K562 (cell line): ENCODE results near the gene FZD4. TPM values are rescaled to one million over a fixed set of nuclear protein-coding genes. Genes with fewer than 3 reads are reported as not detected.

Source experiments
- ATAC-seq: fragments of 200-7000 bp; cut with Tn5 transposase; 3 replicates; pipeline ENCODE4 v1.9.1; 2020; ENCODE audit warnings: moderate library complexity
- BruUV-seq: library from RNA; stranded (reverse); fragments of 400-500 nt; replicated peaks from 2 replicates; lab custom pipeline; 2021; lab: Mats Ljungman, UMichigan
- CTCF ChIA-PET: fragments of 300-600 bp; formaldehyde crosslinking; extraction: SDS; loops from one replicate; lab custom pipeline; 2021; ENCODE audit warnings: low intra/inter-chr PET ratio; lab: Yijun Ruan, JAX
- POLR2A ChIA-PET: fragments of 300-600, 350-650 bp; sonication (Branson Sonifier 250); formaldehyde crosslinking; extraction: SDS; loops from one replicate; lab custom pipeline; 2021; ENCODE audit warnings: antibody characterized with exemption, inconsistent platforms; lab: Yijun Ruan, JAX
- DNase-seq, 4 experiments: peaks; one replicate each; pipeline versions ENCODE4 v3.0.0 to v3.0.0-alpha.2; 2011 to 2018; ENCODE audit warnings: low spot score in 3 of 4, mixed read lengths in 3 of 4; ENCODE audit errors: extremely low read depth in 1 of 4
- FAIRE-seq: peaks from 2 replicates; lab custom pipeline; 2011; peaks lifted over from hg19 to GRCh38; lab: Jason Lieb, UNC
- H2AFZ ChIP-seq: 2 replicates; pipeline ENCODE4 v1.6.0; 2011; ENCODE audit warnings: low read depth, low read length, control low read depth, inconsistent platforms
- H3K27ac ChIP-seq: fragments of 200-600 bp; 3 replicates; pipeline ENCODE4 v1.8.0; 2011; ENCODE audit warnings: low read depth, mild to moderate bottlenecking, control low read depth, inconsistent platforms, low read length, moderate library complexity, mixed read lengths; ENCODE audit errors: extremely low read depth
- H3K27me3 ChIP-seq, 2 experiments: fragments of 300-600 bp in 1 of 2; 2 replicates in 1 of 2; 3 replicates in 1 of 2; pipeline versions ENCODE4 v1.6.0 to v1.8.0; 2011; ENCODE audit warnings: inconsistent platforms in 2 of 2, low read length in 2 of 2, mild to moderate bottlenecking in 1 of 2, mixed read lengths in 1 of 2, moderate library complexity in 1 of 2; ENCODE audit not compliant: control insufficient read depth in 2 of 2, insufficient read depth in 2 of 2
- H3K36me3 ChIP-seq: fragments of 300-600 bp; 3 replicates; pipeline ENCODE4 v1.8.0; 2011; ENCODE audit warnings: mild to moderate bottlenecking, low read length, inconsistent platforms; ENCODE audit not compliant: control insufficient read depth, insufficient read depth
- H3K4me1 ChIP-seq, 2 experiments: fragments of 200-600 bp in 1 of 2; replicated peaks in 1 of 2; 2 replicates in 1 of 2; 3 replicates in 1 of 2; pipeline versions ENCODE4 v1.5.1 to v1.8.0; 2011; ENCODE audit warnings: inconsistent platforms in 2 of 2, low read length in 2 of 2, mild to moderate bottlenecking in 1 of 2, mixed read lengths in 1 of 2, moderate library complexity in 1 of 2; ENCODE audit not compliant: control insufficient read depth in 2 of 2, insufficient read depth in 2 of 2
- H3K4me2 ChIP-seq: 2 replicates; pipeline ENCODE4 v1.6.1; 2011; ENCODE audit warnings: low read length, control low read depth, inconsistent platforms, mixed read lengths; ENCODE audit not compliant: insufficient read depth
- H3K4me3 ChIP-seq: fragments of 200-600 bp; sonication (generic), shearing (Covaris generic); 2 replicates; pipeline ENCODE4 v1.5.1; 2016; ENCODE audit warnings: control low read depth, inconsistent platforms
- H3K79me2 ChIP-seq: fragments of 200-600 bp; 3 replicates; pipeline ENCODE4 v1.8.0; 2011; ENCODE audit warnings: low read length, inconsistent platforms; ENCODE audit not compliant: control insufficient read depth, insufficient read depth
- H3K9ac ChIP-seq, 2 experiments: 2 replicates each; pipeline versions ENCODE4 v1.6.0 to v1.6.1; 2011; ENCODE audit warnings: low read depth in 2 of 2, low read length in 2 of 2, control low read depth in 1 of 2, inconsistent platforms in 1 of 2, mild to moderate bottlenecking in 1 of 2, mixed read lengths in 1 of 2; ENCODE audit not compliant: insufficient read depth in 1 of 2
- H3K9me1 ChIP-seq: one replicate; pipeline ENCODE4 v1.6.0; 2011; ENCODE audit warnings: inconsistent platforms, mild to moderate bottlenecking, low read length, moderate library complexity; ENCODE audit not compliant: control insufficient read depth, insufficient read depth
- H3K9me3 ChIP-seq: replicated peaks from 2 replicates; pipeline ENCODE4 v1.5.1; 2011; ENCODE audit warnings: low read depth, low read length, inconsistent platforms; ENCODE audit not compliant: control insufficient read depth, insufficient read depth
- H4K20me1 ChIP-seq: replicated peaks from 2 replicates; pipeline ENCODE4 v1.6.1; 2011; ENCODE audit warnings: low read length, inconsistent platforms, mixed read lengths; ENCODE audit not compliant: control insufficient read depth, insufficient read depth
- GABPA ChIP-seq: fragments of 200-800 bp; sonication (Bioruptor generic); conservative IDR thresholded peaks from 2 replicates; pipeline ENCODE4 v1.6.1; 2016; ENCODE audit warnings: low read depth, missing genetic modification characterization, missing compliant biosample characterization
- GATAD2B ChIP-seq: fragments of 450-650 bp; IDR thresholded peaks from 2 replicates; pipeline ENCODE4 v1.6.1; 2017; ENCODE audit warnings: mild to moderate bottlenecking, borderline replicate concordance
- L3MBTL2 ChIP-seq: fragments of 450-650 bp; IDR thresholded peaks from 2 replicates; pipeline ENCODE4 v1.6.1; 2016; ENCODE audit warnings: mild to moderate bottlenecking, moderate library complexity
- NCOA2 ChIP-seq, 2 experiments: fragments of 450-650 bp; IDR thresholded peaks; 2 replicates each; pipeline ENCODE4 v1.6.1; 2018; ENCODE audit warnings: mild to moderate bottlenecking in 2 of 2, moderate library complexity in 1 of 2; ENCODE audit not compliant: partially characterized antibody in 2 of 2
- NFRKB ChIP-seq: fragments of 450-650 bp; IDR thresholded peaks from 2 replicates; pipeline ENCODE4 v1.6.1; 2016; ENCODE audit warnings: low read depth
- PURB ChIP-seq: sonication (generic); formaldehyde crosslinking; IDR thresholded peaks from 2 replicates; pipeline ENCODE4 v1.9.0; 2021; ENCODE audit warnings: low read depth, mild to moderate bottlenecking, missing genetic modification reagents
- RBFOX2 ChIP-seq: fragments of 200-400 bp; formaldehyde crosslinking; IDR thresholded peaks from 2 replicates; pipeline ENCODE4 v1.6.1; 2017; ENCODE audit warnings: low read depth, mild to moderate bottlenecking, low read length, moderate library complexity
- U2AF1 ChIP-seq: fragments of 200-400 bp; formaldehyde crosslinking; optimal IDR thresholded peaks from 2 replicates; pipeline ENCODE3; 2017; ENCODE audit warnings: mild to moderate bottlenecking, low read depth, low read length, moderate library complexity
- ZBTB8A ChIP-seq: fragments of 450-650 bp; IDR thresholded peaks from 2 replicates; pipeline ENCODE4 v1.6.1; 2018; ENCODE audit warnings: mild to moderate bottlenecking, moderate library complexity; ENCODE audit not compliant: partially characterized antibody
- ZNF395 ChIP-seq: fragments of 200-800 bp; sonication (Bioruptor generic); IDR thresholded peaks from 2 replicates; pipeline ENCODE4 v1.6.1; 2017; ENCODE audit warnings: missing genetic modification characterization, missing compliant biosample characterization
- WGBS: fragments of 100-300 bp; shearing (Covaris generic); methylation state at CpG from one replicate; pipeline ENCODE4 v1.1.6; 2016; ENCODE audit warnings: low coverage, mixed read lengths; ENCODE audit not compliant: insufficient coverage; ENCODE audit errors: missing lambda C conversion rate; 5-methylcytosine and 5-hydroxymethylcytosine counted together
- in situ Hi-C: fragments of 300-500 bp; cut with MboI; formaldehyde crosslinking; loops from 4 replicates; pipeline ENCODE4 v1.15.0; 2018; ENCODE audit warnings: inconsistent platforms, mixed read lengths
- intact Hi-C: fragments of 100-400 bp; cut with micrococcal nuclease; formaldehyde crosslinking; loops from 2 replicates; pipeline ENCODE4 v1.14.2; 2022
- polyA plus RNA-seq, 8 experiments: library from polyadenylated mRNA; depleted of rRNA in 4 of 8; stranded (reverse) in 5 of 8; unstranded in 3 of 8; fragments of >200 nt; fragmentation: Nextera tagmentation in 2 of 8; fragmentation: Illumina TruSeq in 1 of 8; extraction: Ambion mirVana in 2 of 8; extraction: Trizol in 1 of 8; gene quantifications; 2 replicates each; pipeline versions ENCODE4 v1.2.1 to v1.2.3, GENCODE V29; 2011 to 2014; ENCODE audit warnings: inconsistent platforms in 1 of 8, missing spikeins in 1 of 8
- total RNA-seq, 7 experiments: library from RNA; depleted of rRNA in 6 of 7; stranded (reverse); fragments of >200 nt in 6 of 7; fragmentation: Illumina TruSeq in 2 of 7; extraction: Trizol in 2 of 7; gene quantifications; 2 replicates each; pipeline versions ENCODE4 v1.2.1 to v1.2.3, GENCODE V29; 2011 to 2021; ENCODE audit warnings: low replicate concordance in 1 of 7
- TF ChIP-seq, protein P1 (sequence below): sonication (generic); formaldehyde crosslinking; IDR thresholded peaks from 2 replicates; pipeline ENCODE4 v1.8.1; 2022; ENCODE audit warnings: missing genetic modification reagents
- TF ChIP-seq, protein P2 (sequence below): fragments of 450-650 bp; IDR thresholded peaks from 2 replicates; pipeline ENCODE4 v1.6.1; 2017; ENCODE audit warnings: antibody characterized with exemption, mild to moderate bottlenecking

Gene FZD4
- total and polyA plus RNA-seq, 9 of the 15 experiments (the other 6 are each of a cell fraction or from before 2014, with no cell fraction given), result 1.2 to 7.9 (median 5.8) TPM

DNA sequence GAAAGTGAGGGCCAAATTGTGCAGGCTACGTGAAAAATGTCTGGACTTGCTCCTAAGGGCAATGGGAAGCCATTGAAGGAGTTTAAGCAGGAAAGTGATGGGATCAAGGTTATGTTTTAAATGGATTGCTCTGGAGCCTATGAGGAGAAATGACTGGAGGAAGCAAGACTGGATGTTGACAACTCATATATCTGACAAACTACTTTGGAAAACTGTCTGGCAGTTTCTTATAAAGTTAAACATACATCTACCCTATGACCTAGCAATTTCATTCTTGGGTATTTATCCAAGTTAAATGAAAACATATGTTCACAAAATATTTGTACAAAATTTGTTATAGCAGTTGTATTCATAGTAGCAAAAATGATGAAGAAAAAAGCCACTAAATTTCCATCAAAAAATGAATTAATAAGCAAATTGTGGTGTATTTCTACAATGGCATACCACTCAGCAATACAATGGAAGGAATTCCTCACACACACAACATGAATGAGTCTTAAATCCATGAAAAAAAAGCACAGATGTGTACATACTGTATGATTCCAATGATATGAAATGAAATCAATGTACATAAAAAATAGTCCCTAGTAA, 24.1 kb downstream of the FZD4 start:
- Histone ChIP-seq H3K79me2 (peaks cover 9% of the 10 kb centered on the region; the same call in 1 of the 3 replicates), H3K4me3 (no peak overlapping the region), H2AFZ (peak overlapping the region; percentile 84), H3K9me3 (no peaks in the 10 kb centered on the region), H3K4me2 (peak overlapping the region; percentile 28), H3K4me1 (peaks cover 24 to 54% of the 10 kb centered on the region in 2 experiments), H3K9ac (peak overlapping the region in 1 of 2 experiments; percentile 43; a peak in 2 of 4 replicates), H3K27ac (peak overlapping the region; percentile 87), H3K36me3 (no peaks in the 10 kb centered on the region; the same call in 2 of the 3 replicates), H3K9me1 (no peaks in the 10 kb centered on the region), H3K27me3 (no peaks in the 10 kb centered on the region), H4K20me1 (no peaks in the 10 kb centered on the region)
- BruUV-seq, result no TSS peak
- CTCF ChIA-PET, result interaction anchor here (0.5 kb wide), 1 partner anchor 817 kb away, joined by 8 read pairs; no protein-coding TSS in a partner anchor
- DNase-seq, result no peak
- ATAC-seq, result peak; percentile 42
- intact Hi-C loops (no loop called here), in situ Hi-C loops (loop anchor here (10.0 kb wide), 1 partner anchor 494 kb away; no protein-coding TSS in a partner anchor)
- no peak for FAIRE-seq
- POLR2A ChIA-PET, result interaction anchor here (0.8 to 1.9 kb wide), 3 partner anchors 15 to 370 kb away, joined by 3 to 4 read pairs (median 3); partner anchors contain the start of gene FZD4
- WGBS, result 25% methylated on average over 1 of the region's 1 CpG
- no peak for TF ChIP-seq L3MBTL2
- TF ChIP-seq NFRKB, result peak; percentile 77; the same call in 1 of the 2 replicates
- peak in 1 of 2 experiments; percentile 64 for TF ChIP-seq NCOA2 (IDR thresholded peaks at IDR 0.05; ENCODE audit: partially characterized antibody in 2 of 2)
- no peak for TF ChIP-seq RBFOX2
- TF ChIP-seq PURB (CRISPR knock-in tag), result no peak
- TF ChIP-seq GATAD2B, result no peak
- no peak for TF ChIP-seq GABPA
- TF ChIP-seq ZNF395 (CRISPR knock-in tag), result peak; percentile 61; the same call in 1 of the 2 replicates
- TF ChIP-seq, protein P1, sequence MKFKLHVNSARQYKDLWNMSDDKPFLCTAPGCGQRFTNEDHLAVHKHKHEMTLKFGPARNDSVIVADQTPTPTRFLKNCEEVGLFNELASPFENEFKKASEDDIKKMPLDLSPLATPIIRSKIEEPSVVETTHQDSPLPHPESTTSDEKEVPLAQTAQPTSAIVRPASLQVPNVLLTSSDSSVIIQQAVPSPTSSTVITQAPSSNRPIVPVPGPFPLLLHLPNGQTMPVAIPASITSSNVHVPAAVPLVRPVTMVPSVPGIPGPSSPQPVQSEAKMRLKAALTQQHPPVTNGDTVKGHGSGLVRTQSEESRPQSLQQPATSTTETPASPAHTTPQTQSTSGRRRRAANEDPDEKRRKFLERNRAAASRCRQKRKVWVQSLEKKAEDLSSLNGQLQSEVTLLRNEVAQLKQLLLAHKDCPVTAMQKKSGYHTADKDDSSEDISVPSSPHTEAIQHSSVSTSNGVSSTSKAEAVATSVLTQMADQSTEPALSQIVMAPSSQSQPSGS, result no peak
- TF ChIP-seq, protein P2, sequence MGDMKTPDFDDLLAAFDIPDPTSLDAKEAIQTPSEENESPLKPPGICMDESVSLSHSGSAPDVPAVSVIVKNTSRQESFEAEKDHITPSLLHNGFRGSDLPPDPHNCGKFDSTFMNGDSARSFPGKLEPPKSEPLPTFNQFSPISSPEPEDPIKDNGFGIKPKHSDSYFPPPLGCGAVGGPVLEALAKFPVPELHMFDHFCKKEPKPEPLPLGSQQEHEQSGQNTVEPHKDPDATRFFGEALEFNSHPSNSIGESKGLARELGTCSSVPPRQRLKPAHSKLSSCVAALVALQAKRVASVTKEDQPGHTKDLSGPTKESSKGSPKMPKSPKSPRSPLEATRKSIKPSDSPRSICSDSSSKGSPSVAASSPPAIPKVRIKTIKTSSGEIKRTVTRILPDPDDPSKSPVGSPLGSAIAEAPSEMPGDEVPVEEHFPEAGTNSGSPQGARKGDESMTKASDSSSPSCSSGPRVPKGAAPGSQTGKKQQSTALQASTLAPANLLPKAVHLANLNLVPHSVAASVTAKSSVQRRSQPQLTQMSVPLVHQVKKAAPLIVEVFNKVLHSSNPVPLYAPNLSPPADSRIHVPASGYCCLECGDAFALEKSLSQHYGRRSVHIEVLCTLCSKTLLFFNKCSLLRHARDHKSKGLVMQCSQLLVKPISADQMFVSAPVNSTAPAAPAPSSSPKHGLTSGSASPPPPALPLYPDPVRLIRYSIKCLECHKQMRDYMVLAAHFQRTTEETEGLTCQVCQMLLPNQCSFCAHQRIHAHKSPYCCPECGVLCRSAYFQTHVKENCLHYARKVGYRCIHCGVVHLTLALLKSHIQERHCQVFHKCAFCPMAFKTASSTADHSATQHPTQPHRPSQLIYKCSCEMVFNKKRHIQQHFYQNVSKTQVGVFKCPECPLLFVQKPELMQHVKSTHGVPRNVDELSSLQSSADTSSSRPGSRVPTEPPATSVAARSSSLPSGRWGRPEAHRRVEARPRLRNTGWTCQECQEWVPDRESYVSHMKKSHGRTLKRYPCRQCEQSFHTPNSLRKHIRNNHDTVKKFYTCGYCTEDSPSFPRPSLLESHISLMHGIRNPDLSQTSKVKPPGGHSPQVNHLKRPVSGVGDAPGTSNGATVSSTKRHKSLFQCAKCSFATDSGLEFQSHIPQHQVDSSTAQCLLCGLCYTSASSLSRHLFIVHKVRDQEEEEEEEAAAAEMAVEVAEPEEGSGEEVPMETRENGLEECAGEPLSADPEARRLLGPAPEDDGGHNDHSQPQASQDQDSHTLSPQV, result peak; percentile 68; the same call in 1 of the 2 replicates
- no peak for TF ChIP-seq U2AF1
- peak; percentile 34 for TF ChIP-seq ZBTB8A
